Right lobe of liver (tissue), 4 donors: ENCODE results near the gene OSBPL5.

ENCODE experiments used
- CTCF ChIP-seq, 4 donors: fragments of 200-600 bp in 3 of 4; fragments of 450-650 bp in 1 of 4; IDR thresholded peaks; one replicate each; pipeline versions ENCODE4 v1.5.1 to v1.8.0; 2016 to 2022; ENCODE audit warnings: antibody characterized with exemption in 4 of 4, mild to moderate bottlenecking in 2 of 4
- POLR2A ChIP-seq: fragments of 450-650 bp; IDR thresholded peaks from one replicate; pipeline ENCODE4 v1.6.1; 2017; ENCODE audit warnings: antibody characterized with exemption, mild to moderate bottlenecking
- donor health status: DM: no; HTN: no; CAD: no.
- donor health status: DM: no; HTN: no; CAD: no.
- donor health status: DM: no; HTN: yes; CAD: no.

DNA sequence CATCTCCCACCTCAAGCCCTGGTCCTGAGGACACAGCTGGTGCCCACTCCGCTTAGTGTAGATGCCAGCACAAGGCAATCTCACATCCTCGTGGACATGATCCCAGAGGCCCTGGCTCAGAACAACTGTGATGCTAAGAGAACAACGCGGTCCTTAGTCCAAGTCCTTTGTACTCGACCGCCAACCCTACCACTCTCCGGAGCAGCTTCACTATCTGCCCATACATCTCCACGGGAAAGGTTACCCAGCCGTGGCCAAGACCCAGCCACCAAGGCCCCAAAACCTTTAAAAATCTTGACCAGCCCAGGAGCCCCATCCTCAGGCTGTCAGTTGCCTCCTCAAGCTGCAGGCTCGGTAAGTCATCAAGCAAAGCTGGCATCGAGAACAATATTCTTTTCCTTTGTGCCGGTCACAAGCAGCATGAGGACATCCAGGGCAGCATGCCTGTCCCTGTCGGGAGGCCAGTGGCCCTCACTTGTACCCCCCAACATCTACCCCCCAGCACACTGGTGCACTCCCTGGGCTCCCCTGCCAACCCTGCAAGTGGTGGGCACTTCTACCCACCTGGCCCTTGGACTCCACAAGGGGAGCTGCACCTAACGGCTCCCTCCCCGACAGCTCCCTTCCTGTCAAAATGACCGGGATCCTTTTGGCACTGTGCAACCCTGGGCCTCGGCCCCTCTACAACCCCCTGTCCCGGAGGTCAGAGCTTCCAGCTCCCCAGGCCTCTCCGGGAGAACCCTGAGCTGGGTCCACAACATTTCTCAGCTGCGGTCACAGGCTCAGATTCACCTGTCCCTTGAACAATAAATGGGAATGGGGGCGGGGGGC, 2.5 kb downstream of the OSBPL5 start:
- TF ChIP-seq CTCF (IDR thresholded peaks at IDR 0.05) (no peak), POLR2A (no peak)
